Tibial nerve (tissue), 4 donors: ENCODE data around the gene RILPL2. TPM values are rescaled to one million over a fixed set of nuclear protein-coding genes. Genes with fewer than 3 reads are reported as not detected.
"Not testable (repeated sequence)": the region's sequence is repeated elsewhere in the genome, so short reads cannot be mapped to it uniquely, and the experiment has no call there.

Source experiments
- DNase-seq, 2 donors: peaks; one replicate each; pipeline ENCODE4 v3.0.0-alpha.2; 2019; ENCODE audit warnings: low spot score in 2 of 2
- H3K27ac ChIP-seq, 4 donors: fragments of 200-600 bp; sonication (generic) in 3 of 4; one replicate each; pipeline ENCODE4 v1.5.1; 2017 to 2019; ENCODE audit warnings: mild to moderate bottlenecking in 1 of 4
- H3K27me3 ChIP-seq, 2 donors: fragments of 200-600 bp; sonication (generic) in 1 of 2; one replicate each; pipeline versions ENCODE4 v1.5.1 to v1.6.0; 2017 to 2019
- H3K36me3 ChIP-seq, 3 donors: fragments of 200-600 bp; sonication (generic); one replicate each; pipeline ENCODE4 v1.5.1; 2018 to 2019
- H3K4me1 ChIP-seq, 4 donors: fragments of 200-600 bp; sonication (generic) in 3 of 4; one replicate each; pipeline ENCODE4 v1.5.1; 2017 to 2019
- H3K4me3 ChIP-seq, 4 donors: fragments of 200-600 bp; sonication (generic) in 3 of 4; one replicate each; pipeline ENCODE4 v1.5.1; 2017 to 2019; ENCODE audit warnings: mild to moderate bottlenecking in 1 of 4, moderate library complexity in 1 of 4
- H3K9me3 ChIP-seq, 4 donors: fragments of 200-600 bp; sonication (generic) in 3 of 4; one replicate each; pipeline ENCODE4 v1.5.1; 2017 to 2019
- EP300 ChIP-seq, 2 donors: sonication (generic); formaldehyde crosslinking; IDR thresholded peaks; one replicate each; pipeline ENCODE4 v1.6.1; 2017; ENCODE audit warnings: antibody characterized with exemption in 2 of 2, mild to moderate bottlenecking in 1 of 2
- POLR2A ChIP-seq, 2 donors: fragments of 450-650 bp; IDR thresholded peaks; one replicate each; pipeline ENCODE4 v1.6.1; 2017; ENCODE audit warnings: antibody characterized with exemption in 2 of 2, mild to moderate bottlenecking in 2 of 2, moderate library complexity in 2 of 2
- WGBS, 2 donors: methylation state at CpG; one replicate each; pipeline ENCODE4 v1.1.5; 2018; 5-methylcytosine and 5-hydroxymethylcytosine counted together
- total RNA-seq, 4 donors: library from RNA; depleted of rRNA; stranded (reverse); fragments of >200 nt; gene quantifications; one replicate each; pipeline ENCODE4 v1.1.0, GENCODE V29; 2016
- TF ChIP-seq, protein P1 (sequence below), 5 experiments: fragments of 200-600 bp in 3 of 5; fragments of 450-650 bp in 2 of 5; sonication (generic) in 3 of 5; IDR thresholded peaks; one replicate each; pipeline ENCODE4 v1.5.1; 2016 to 2019; ENCODE audit warnings: antibody characterized with exemption in 5 of 5, mild to moderate bottlenecking in 3 of 5, moderate library complexity in 2 of 5

Gene RILPL2
- total RNA-seq, 4 donors from 2014 or later: 5.2 to 6.9 (median 6.1) TPM

DNA sequence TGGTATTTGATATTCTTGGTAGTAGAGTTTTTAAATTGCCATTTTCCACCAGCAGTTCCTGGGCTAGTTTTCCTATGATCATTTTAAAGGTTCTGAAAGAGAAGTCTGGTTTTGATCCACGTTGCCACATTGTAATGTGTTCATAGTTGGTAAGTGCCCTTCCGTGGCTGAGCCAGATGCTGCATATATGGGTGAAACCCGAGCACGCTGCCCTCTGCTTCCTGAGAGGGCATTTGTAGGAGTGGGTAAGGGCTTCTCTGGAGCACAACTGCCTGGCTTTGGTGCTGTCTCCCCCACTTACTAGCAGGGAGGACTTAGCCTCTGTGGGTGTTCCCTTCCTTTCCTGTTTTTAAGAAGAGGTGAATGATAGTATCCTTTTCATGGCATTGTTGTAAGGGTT lies 28.6 kb upstream of the RILPL2 start:
- TF ChIP-seq POLR2A (IDR thresholded peaks at IDR 0.05) (no peak), EP300 (IDR thresholded peaks at IDR 0.05) (no peak)
- TF ChIP-seq, protein P1, sequence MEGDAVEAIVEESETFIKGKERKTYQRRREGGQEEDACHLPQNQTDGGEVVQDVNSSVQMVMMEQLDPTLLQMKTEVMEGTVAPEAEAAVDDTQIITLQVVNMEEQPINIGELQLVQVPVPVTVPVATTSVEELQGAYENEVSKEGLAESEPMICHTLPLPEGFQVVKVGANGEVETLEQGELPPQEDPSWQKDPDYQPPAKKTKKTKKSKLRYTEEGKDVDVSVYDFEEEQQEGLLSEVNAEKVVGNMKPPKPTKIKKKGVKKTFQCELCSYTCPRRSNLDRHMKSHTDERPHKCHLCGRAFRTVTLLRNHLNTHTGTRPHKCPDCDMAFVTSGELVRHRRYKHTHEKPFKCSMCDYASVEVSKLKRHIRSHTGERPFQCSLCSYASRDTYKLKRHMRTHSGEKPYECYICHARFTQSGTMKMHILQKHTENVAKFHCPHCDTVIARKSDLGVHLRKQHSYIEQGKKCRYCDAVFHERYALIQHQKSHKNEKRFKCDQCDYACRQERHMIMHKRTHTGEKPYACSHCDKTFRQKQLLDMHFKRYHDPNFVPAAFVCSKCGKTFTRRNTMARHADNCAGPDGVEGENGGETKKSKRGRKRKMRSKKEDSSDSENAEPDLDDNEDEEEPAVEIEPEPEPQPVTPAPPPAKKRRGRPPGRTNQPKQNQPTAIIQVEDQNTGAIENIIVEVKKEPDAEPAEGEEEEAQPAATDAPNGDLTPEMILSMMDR (IDR thresholded peaks at IDR 0.05): no peak
- H3K4me1 ChIP-seq: peaks cover 0 to 26% (median 5%) of the 10 kb centered on the region in 4 donors
- WGBS, 2 donors: 73 to 80% methylated on average over 4 of the region's 4 CpGs
- H3K4me3 ChIP-seq: no peak overlapping the region
- H3K36me3 ChIP-seq: peaks cover 0 to 45% (median 0%) of the 10 kb centered on the region in 3 donors
- H3K9me3 ChIP-seq: no peaks in the 10 kb centered on the region
- H3K27ac ChIP-seq: no peak overlapping the region
- no peaks in the 10 kb centered on the region for H3K27me3 ChIP-seq
- DNase-seq: no peak

DNA sequence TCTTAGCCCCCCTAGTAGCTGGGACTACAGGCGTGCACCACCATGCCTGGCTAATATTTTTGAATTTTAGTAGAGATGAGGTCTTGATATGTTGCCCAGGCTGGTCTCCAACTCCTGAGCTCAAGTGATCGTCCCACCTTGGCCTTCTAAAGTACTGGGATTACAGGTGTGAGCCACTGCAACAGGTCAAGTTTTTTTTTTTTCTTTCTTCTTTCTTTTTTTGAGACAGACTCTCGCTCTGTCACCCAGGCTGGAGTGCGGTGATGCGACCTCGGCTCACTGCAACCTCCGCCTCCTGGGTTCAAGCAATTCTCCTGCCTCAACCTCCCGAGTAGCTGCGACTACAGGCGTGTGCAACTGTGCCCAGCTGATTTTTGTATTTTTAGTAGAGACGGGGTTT lies 26.7 kb upstream of the RILPL2 start:
- H3K36me3 ChIP-seq: peaks cover 0 to 32% (median 0%) of the 10 kb centered on the region in 3 donors
- 94 to 95% methylated on average over 11 of the region's 11 CpGs for WGBS, 2 donors
- not testable (repeated sequence) for DNase-seq, H3K27ac ChIP-seq, H3K4me3 ChIP-seq, H3K9me3 ChIP-seq, H3K27me3 ChIP-seq
- peaks cover 0 to 37% (median 11%) of the 10 kb centered on the region in 4 donors for H3K4me1 ChIP-seq

DNA sequence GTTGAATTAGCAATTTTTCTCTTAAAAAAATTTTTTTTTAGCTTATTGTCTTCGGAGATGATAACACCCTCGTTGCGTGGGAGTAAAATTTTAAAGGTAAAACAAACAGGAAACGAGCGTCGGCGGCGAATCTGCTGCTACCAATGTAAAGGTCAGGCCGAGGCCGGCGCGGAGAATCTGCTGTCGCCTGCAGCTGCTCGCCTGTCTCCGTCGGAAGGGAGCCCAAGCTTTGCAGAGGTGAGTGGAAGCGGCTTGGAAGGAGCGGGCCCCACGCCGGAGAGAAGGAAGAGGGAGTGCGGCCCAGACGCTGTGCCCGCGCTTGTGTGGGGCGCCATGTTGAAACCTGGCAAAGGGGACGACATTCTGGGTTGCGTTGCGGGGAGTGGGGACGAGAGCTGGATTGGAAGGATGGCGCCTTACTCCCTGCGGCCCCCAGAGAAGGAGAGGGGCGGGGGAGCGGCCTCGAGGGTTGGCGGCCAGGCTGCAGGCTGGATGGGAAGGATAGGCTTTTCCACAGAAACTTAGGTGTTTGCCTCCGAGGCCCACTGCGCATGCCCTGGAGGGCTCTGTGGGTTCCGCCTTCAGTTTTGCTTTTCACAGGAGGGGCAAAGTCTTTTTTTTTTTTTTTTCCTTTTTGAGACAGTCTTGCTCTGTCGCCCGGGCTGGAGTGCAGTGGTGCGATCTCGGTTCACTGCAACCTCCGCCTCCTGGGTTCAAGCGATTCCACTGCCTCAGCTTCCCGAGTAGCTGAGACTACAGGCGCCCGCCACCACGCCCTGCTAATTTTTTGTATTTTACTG lies 21.7 kb upstream of the RILPL2 start, which contains the start of gene SNRNP35:
Gene SNRNP35, plus strand, starts transcription at position 160 of the 800 bp plus-strand sequence. CDS start 7,402 bp downstream, outside the sequence.
- 0 to 1% methylated on average over 42 to 48 of the region's 48 CpGs for WGBS, 2 donors
- TF ChIP-seq POLR2A (IDR thresholded peaks at IDR 0.05): peak in 1 of 2 donors; percentile 43
- TF ChIP-seq, protein P1 (IDR thresholded peaks at IDR 0.05): peak in 1 of 5 experiments; percentile 30
- TF ChIP-seq EP300 (IDR thresholded peaks at IDR 0.05): peak in 1 of 2 donors; percentile 79
- H3K27me3 ChIP-seq: no peaks in the 10 kb centered on the region
- peak within 1 kb of the TSS; percentile 90 to 99 (median 99) for H3K27ac ChIP-seq
- DNase-seq: peak; percentile 61 to 72
- no peaks in the 10 kb centered on the region for H3K9me3 ChIP-seq
- H3K36me3 ChIP-seq: peaks cover 0 to 11% (median 0%) of the 10 kb centered on the region in 3 donors
- peaks cover 0 to 19% (median 5%) of the 10 kb centered on the region in 4 donors for H3K4me1 ChIP-seq
- H3K4me3 ChIP-seq: peak within 1 kb of the TSS; percentile 65 to 94 (median 86)

DNA sequence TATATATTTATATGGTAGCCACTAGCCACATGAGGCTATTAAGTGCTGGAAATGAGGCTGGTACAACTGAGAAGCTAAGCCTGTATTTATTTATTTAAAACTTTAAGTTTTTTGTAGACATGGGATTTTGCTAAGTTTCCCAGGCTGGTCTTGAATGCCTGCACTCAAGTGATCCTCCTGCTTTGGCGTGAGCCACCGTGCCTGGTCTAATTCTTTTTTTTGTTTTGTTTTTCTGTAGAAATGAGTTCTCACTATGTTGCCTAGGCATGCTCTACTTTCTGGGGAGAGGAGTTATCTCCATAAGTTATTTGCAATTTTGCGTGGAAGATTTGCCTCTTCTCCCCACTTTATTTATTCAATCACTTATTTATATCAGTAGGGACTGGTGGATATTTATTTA lies 16.7 kb upstream of the RILPL2 start:
- no peak overlapping the region for H3K4me3 ChIP-seq
- DNase-seq: no peak
- H3K4me1 ChIP-seq: no peaks in the 10 kb centered on the region
- no peaks in the 10 kb centered on the region for H3K27me3 ChIP-seq
- H3K27ac ChIP-seq: no peak overlapping the region
- TF ChIP-seq POLR2A (IDR thresholded peaks at IDR 0.05): no peak
- TF ChIP-seq, protein P1 (IDR thresholded peaks at IDR 0.05): no peak
- no peak for TF ChIP-seq EP300 (IDR thresholded peaks at IDR 0.05)
- WGBS, 2 donors: 54 to 57% methylated on average over 3 of the region's 3 CpGs
- H3K9me3 ChIP-seq: no peaks in the 10 kb centered on the region
- H3K36me3 ChIP-seq: no peaks in the 10 kb centered on the region

DNA sequence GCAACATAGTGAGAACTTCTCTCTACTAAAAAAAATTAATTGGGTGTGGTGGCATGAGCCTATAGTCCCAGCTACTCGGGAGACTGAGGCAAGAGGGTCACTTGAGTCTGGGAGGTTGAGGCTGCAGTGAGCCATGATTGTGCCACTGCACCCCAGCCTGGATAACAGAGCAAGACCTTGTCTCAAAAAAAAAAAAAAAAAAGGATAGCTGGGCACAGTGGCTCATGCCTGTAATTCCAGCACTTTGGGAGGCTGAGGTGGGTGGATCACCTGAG lies 15.7 kb upstream of the RILPL2 start:
- not testable (repeated sequence) for DNase-seq, H3K4me1 ChIP-seq, H3K27ac ChIP-seq, H3K4me3 ChIP-seq, H3K27me3 ChIP-seq, H3K36me3 ChIP-seq, H3K9me3 ChIP-seq
- 35 to 38% methylated on average over 1 of the region's 1 CpG for WGBS, 2 donors

DNA sequence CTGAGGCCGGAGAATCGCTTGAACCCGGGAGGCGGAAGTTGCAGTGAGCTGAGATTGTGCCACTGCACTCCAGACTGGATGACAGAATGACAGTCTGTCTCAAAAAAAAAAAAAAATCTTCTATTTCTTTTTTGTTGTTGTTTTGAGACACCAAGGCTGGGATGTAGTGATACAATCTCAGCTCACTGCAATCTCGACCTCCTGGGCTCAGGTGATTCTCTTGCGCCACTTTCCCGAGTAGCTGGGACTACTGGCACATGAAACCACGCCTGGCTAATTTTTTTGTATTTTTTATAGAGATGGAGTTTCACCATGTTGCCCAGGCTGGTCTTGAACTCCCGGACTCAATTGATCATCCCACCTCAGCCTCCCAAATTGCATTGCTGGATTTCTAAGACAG lies 14.2 kb upstream of the RILPL2 start:
- no peak for DNase-seq
- 91 to 94% methylated on average over 9 of the region's 9 CpGs for WGBS, 2 donors
- Histone ChIP-seq H3K4me1 (peaks cover 0 to 13% (median 9%) of the 10 kb centered on the region in 4 donors), H3K27me3 (no peaks in the 10 kb centered on the region), H3K4me3 (no peak overlapping the region), H3K36me3 (no peaks in the 10 kb centered on the region), H3K9me3 (no peaks in the 10 kb centered on the region), H3K27ac (no peak overlapping the region)
- TF ChIP-seq, protein P1 (IDR thresholded peaks at IDR 0.05): no peak
- TF ChIP-seq POLR2A (IDR thresholded peaks at IDR 0.05): no peak
- no peak for TF ChIP-seq EP300 (IDR thresholded peaks at IDR 0.05)
